HCT116 (cell line): Measurements from ENCODE around the gene FAM171A1. TPM values are rescaled to one million over a fixed set of nuclear protein-coding genes. Genes with fewer than 3 reads are reported as not detected.

Experiments
- ATAC-seq: fragments of 200-7000 bp; cut with Tn5 transposase; 2 replicates; pipeline ENCODE4 v1.9.1; 2020; ENCODE audit warnings: mild to moderate bottlenecking, moderate library complexity
- BruUV-seq: library from RNA; stranded (reverse); fragments of 400-500 nt; replicated peaks from 2 replicates; lab custom pipeline; 2021; lab: Mats Ljungman, UMichigan
- CTCF ChIA-PET: fragments of 300-600 bp; sonication (Branson Sonifier 250); formaldehyde crosslinking; loops from one replicate; lab custom pipeline; 2021; ENCODE audit warnings: antibody characterized with exemption; lab: Charles Lee
- POLR2A ChIA-PET: fragments of 300-600, 350-600 bp; sonication (Branson Sonifier 250); formaldehyde crosslinking; loops from one replicate; lab custom pipeline; 2021; ENCODE audit warnings: antibody characterized with exemption; lab: Charles Lee
- RAD21 ChIA-PET, 2 experiments: fragments of 300-600 bp; sonication (Branson Sonifier 250); formaldehyde crosslinking; loops; one replicate each; lab custom pipeline; 2023; ENCODE audit warnings: low total read pairs in 2 of 2; ENCODE audit not compliant: uncharacterized antibody in 2 of 2, unreplicated experiment in 2 of 2, low non-redundant PET in 1 of 2; lab: Charles Lee
- DNase-seq: peaks from one replicate; pipeline ENCODE4 v3.0.0-alpha.2; 2010; ENCODE audit warnings: low read depth, low spot score
- H2AFZ ChIP-seq: fragments of 200-600 bp; shearing (Covaris generic), sonication (generic); 2 replicates; pipeline ENCODE4 v1.6.1; 2017; ENCODE audit warnings: low read depth, mixed run types, mixed read lengths, antibody characterized with exemption, low read length; ENCODE audit not compliant: poor library complexity, severe bottlenecking
- H3K27ac ChIP-seq: 2 replicates; pipeline ENCODE4 v1.5.1; 2012; ENCODE audit warnings: low read depth, low read length
- H3K27me3 ChIP-seq: fragments of 200-600 bp; sonication (generic); 2 replicates; pipeline ENCODE4 v1.6.1; 2016; ENCODE audit warnings: mixed run types, low read length, mixed read lengths; ENCODE audit not compliant: insufficient read depth
- H3K36me3 ChIP-seq, 2 experiments: fragments of 200-500 bp in 1 of 2; fragments of 200-600 bp in 1 of 2; sonication (Bioruptor generic) in 1 of 2; sonication (generic) in 1 of 2; 2 replicates each; pipeline versions ENCODE4 v1.5.1 to v1.6.1; 2014 to 2016; ENCODE audit warnings: low read length in 2 of 2, inconsistent platforms in 1 of 2, mixed read lengths in 1 of 2, mixed run types in 1 of 2; ENCODE audit not compliant: insufficient read depth in 2 of 2, control insufficient read depth in 1 of 2
- H3K4me1 ChIP-seq, 2 experiments: fragments of 200-600 bp in 1 of 2; sonication (generic) in 1 of 2; 2 replicates each; pipeline versions ENCODE4 v1.5.1 to v1.6.1; 2012 to 2017; ENCODE audit warnings: low read length in 2 of 2, inconsistent platforms in 1 of 2, mild to moderate bottlenecking in 1 of 2, mixed read lengths in 1 of 2, mixed run types in 1 of 2, moderate library complexity in 1 of 2; ENCODE audit not compliant: insufficient read depth in 2 of 2, control insufficient read depth in 1 of 2
- H3K4me2 ChIP-seq: fragments of 200-600 bp; sonication (generic); 2 replicates; pipeline ENCODE4 v1.6.1; 2017; ENCODE audit warnings: mixed run types, low read length, mixed read lengths
- H3K4me3 ChIP-seq, 2 experiments: fragments of 200-600 bp in 1 of 2; sonication (generic) in 1 of 2; replicated peaks in 1 of 2; 2 replicates each; pipeline ENCODE4 v1.5.1; 2011 to 2016; ENCODE audit warnings: low read length in 2 of 2, control low read depth in 1 of 2, low read depth in 1 of 2, mild to moderate bottlenecking in 1 of 2, mixed read lengths in 1 of 2, mixed run types in 1 of 2
- H3K79me2 ChIP-seq: fragments of 200-600 bp; sonication (generic); 2 replicates; pipeline ENCODE4 v1.6.1; 2017; ENCODE audit warnings: mild to moderate bottlenecking, mixed run types, low read length, moderate library complexity, mixed read lengths; ENCODE audit not compliant: insufficient read depth
- H3K9ac ChIP-seq: fragments of 200-600 bp; sonication (generic); 2 replicates; pipeline ENCODE4 v1.6.1; 2016; ENCODE audit warnings: low read length, mixed read lengths
- H3K9me2 ChIP-seq: fragments of 200-600 bp; sonication (generic), shearing (Covaris generic); 2 replicates; pipeline ENCODE4 v1.6.1; 2017; ENCODE audit warnings: mixed run types, mild to moderate bottlenecking, moderate library complexity; ENCODE audit not compliant: insufficient read depth
- H3K9me3 ChIP-seq, 2 experiments: fragments of 200-500 bp in 1 of 2; fragments of 200-600 bp in 1 of 2; sonication (Bioruptor generic) in 1 of 2; sonication (generic) in 1 of 2; 2 replicates each; pipeline ENCODE4 v1.6.1; 2014 to 2017; ENCODE audit warnings: low read length in 2 of 2, mixed read lengths in 2 of 2, inconsistent platforms in 1 of 2, low read depth in 1 of 2, mild to moderate bottlenecking in 1 of 2, mixed run types in 1 of 2, moderate library complexity in 1 of 2; ENCODE audit not compliant: control insufficient read depth in 1 of 2, insufficient read depth in 1 of 2
- H4K20me1 ChIP-seq: fragments of 200-600 bp; sonication (generic), shearing (Covaris generic); 2 replicates; pipeline ENCODE4 v1.6.1; 2017; ENCODE audit warnings: mixed run types, mild to moderate bottlenecking, moderate library complexity; ENCODE audit not compliant: insufficient read depth
- CBX3 ChIP-seq: IDR thresholded peaks from 2 replicates; pipeline ENCODE4 v1.6.1; 2012; ENCODE audit warnings: low read depth
- RAD21 ChIP-seq: IDR thresholded peaks from 2 replicates; pipeline ENCODE4 v1.6.1; 2012; ENCODE audit warnings: low read depth, mild to moderate bottlenecking
- SRF ChIP-seq: IDR thresholded peaks from 2 replicates; pipeline ENCODE4 v1.6.1; 2012; ENCODE audit warnings: low read depth
- TCF7L2 ChIP-seq: IDR thresholded peaks from 2 replicates; pipeline ENCODE4 v1.7.0; 2011; ENCODE audit warnings: borderline replicate concordance, inconsistent platforms; ENCODE audit not compliant: insufficient read depth, insufficient read length; ENCODE audit errors: extremely low read depth
- YY1 ChIP-seq: IDR thresholded peaks from 2 replicates; pipeline ENCODE4 v1.6.1; 2011; ENCODE audit warnings: low read length, low read depth, moderate library complexity, mild to moderate bottlenecking; ENCODE audit not compliant: insufficient replicate concordance; ENCODE audit errors: extremely low read depth
- intact Hi-C: fragments of 100-400 bp; cut with micrococcal nuclease; formaldehyde crosslinking; loops from 2 replicates; pipeline ENCODE4 v1.10.0; 2022
- total RNA-seq: library from RNA; stranded (reverse); gene quantifications from one replicate; pipeline ENCODE4 v1.2.1, GENCODE V29; 2021; ENCODE audit not compliant: unreplicated experiment
- TF ChIP-seq, protein P1 (sequence below), 3 experiments: fragments of 200-600 bp in 1 of 3; sonication (generic) in 1 of 3; IDR thresholded peaks in 2 of 3; conservative IDR thresholded peaks in 1 of 3; 2 replicates each; pipeline ENCODE4 v1.5.1; 2012 to 2017; ENCODE audit warnings: low read depth in 2 of 3, low read length in 2 of 3, antibody characterized with exemption in 1 of 3, borderline replicate concordance in 1 of 3, control low read depth in 1 of 3, mild to moderate bottlenecking in 1 of 3, mixed read lengths in 1 of 3, mixed run types in 1 of 3, moderate library complexity in 1 of 3; ENCODE audit not compliant: insufficient read depth in 1 of 3

The FAM171A1 gene
- total RNA-seq, 1 experiment from 2014 or later, result 32.5 TPM

DNA sequence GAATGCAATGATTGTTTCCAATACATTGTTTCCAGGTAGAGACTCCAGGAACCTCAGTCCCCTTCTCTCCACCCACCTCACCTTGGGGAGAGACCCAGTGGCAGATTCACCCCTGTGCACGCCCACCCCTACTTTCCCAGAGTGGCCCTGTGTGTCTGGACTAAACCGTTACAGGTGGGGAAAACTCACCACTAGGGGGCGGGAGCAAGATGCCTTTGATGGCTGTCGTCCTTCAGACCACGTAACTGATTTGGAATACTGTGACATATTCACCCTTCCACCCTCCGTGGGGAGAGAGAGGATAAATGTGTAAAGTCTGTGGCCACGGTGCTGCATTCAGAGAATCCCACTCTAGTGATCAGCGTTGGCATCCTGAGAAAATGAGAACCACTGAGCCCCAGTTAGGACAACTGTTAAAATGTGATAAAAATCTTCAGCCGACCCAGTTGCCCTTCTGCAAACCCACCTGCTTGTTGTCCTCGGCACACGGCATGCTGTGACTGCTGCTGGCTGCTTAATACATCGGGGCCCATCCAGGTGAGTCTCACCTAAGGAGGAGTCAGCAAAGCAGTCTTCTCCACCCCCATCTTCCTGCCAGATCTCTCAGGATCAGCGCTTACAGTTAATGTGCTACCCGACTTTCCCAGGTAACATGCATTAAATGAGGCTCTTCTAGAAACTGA, 161.1 kb downstream of the FAM171A1 start:
- H3K36me3 ChIP-seq, result 0 out of 4 replicates have a peak, but pooled peaks cover 0 to 2% of the 10 kb centered on the region in 2 experiments
- H3K9me2 ChIP-seq, result no peaks in the 10 kb centered on the region
- DNase-seq (peak; percentile 64), ATAC-seq (peak; percentile 81)
- ChIA-PET POLR2A (no interaction called here), CTCF (no interaction called here), RAD21 (no interaction called here)
- H3K27ac ChIP-seq, result no peak overlapping the region; the same call in 1 of the 2 replicates
- H3K4me2 ChIP-seq, result peak overlapping the region; percentile 60
- H3K4me3 ChIP-seq, result no peak overlapping the region
- H3K27me3 ChIP-seq, result no peaks in the 10 kb centered on the region
- no peaks in the 10 kb centered on the region for H4K20me1 ChIP-seq
- TF ChIP-seq TCF7L2 (peak; percentile 73), CBX3 (peak; percentile 24; the same call in 1 of the 2 replicates), RAD21 (peak; percentile 73), SRF (no peak), YY1 (peak; percentile 35)
- TF ChIP-seq, protein P1, sequence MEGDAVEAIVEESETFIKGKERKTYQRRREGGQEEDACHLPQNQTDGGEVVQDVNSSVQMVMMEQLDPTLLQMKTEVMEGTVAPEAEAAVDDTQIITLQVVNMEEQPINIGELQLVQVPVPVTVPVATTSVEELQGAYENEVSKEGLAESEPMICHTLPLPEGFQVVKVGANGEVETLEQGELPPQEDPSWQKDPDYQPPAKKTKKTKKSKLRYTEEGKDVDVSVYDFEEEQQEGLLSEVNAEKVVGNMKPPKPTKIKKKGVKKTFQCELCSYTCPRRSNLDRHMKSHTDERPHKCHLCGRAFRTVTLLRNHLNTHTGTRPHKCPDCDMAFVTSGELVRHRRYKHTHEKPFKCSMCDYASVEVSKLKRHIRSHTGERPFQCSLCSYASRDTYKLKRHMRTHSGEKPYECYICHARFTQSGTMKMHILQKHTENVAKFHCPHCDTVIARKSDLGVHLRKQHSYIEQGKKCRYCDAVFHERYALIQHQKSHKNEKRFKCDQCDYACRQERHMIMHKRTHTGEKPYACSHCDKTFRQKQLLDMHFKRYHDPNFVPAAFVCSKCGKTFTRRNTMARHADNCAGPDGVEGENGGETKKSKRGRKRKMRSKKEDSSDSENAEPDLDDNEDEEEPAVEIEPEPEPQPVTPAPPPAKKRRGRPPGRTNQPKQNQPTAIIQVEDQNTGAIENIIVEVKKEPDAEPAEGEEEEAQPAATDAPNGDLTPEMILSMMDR (IDR thresholded peaks at IDR 0.05 in 2 of 3, conservative IDR thresholded peaks at IDR 0.05 in 1 of 3; ENCODE audit: borderline replicate concordance in 1 of 3, insufficient read depth in 1 of 3, low read depth in 2 of 3, low read length in 2 of 3), result peak; percentile 71 to 97 (median 93)
- BruUV-seq, result no TSS peak
- intact Hi-C loops, result loop anchor here (2.0 kb wide), 1 partner anchor 161 kb away; the partner anchor contains the start of gene FAM171A1
- H3K9ac ChIP-seq, result peak overlapping the region; percentile 17; the same call in 1 of the 2 replicates
- H2AFZ ChIP-seq, result no peak overlapping the region
- no peaks in the 10 kb centered on the region for H3K9me3 ChIP-seq
- H3K79me2 ChIP-seq, result no peaks in the 10 kb centered on the region
- H3K4me1 ChIP-seq, result peaks cover 24 to 51% of the 10 kb centered on the region in 2 experiments
